HG02885 (cell line): ENCODE measurements around the gene NR1I2.
A peak's percentile ranks its signal among the peaks of the same experiment; 100 is the strongest.

Experiments
- ATAC-seq: cut with Tn5 transposase; IDR thresholded peaks from one replicate; pipeline ENCODE4 v1.9.1; 2021; ENCODE audit warnings: mild to moderate bottlenecking; ENCODE audit not compliant: unreplicated experiment, poor library complexity

The NR1I2 gene

GRCh38 chr3:119817583-119818363 lies 35.9 kb downstream of the NR1I2 start:
- ATAC-seq, result no peak

DNA sequence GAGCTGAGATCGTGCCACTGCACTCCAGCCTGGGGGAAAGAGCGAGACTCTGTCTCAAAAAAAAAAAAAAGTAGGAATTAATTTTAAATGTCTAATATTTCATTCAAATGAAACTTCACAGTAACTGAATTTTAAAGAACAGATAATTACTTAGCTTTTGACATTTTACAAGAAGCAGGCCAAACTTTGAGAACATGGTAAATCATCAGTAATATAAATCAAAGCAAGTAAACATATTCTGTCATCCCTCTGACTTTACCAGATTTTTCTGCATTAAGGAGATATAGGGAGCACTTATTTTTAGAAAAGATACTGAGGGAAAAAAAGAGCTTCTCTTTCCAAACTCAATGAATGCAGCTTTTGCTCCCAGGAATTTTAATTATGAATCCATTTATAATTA lies 37.0 kb downstream of the NR1I2 start:
- ATAC-seq, result no peak

DNA sequence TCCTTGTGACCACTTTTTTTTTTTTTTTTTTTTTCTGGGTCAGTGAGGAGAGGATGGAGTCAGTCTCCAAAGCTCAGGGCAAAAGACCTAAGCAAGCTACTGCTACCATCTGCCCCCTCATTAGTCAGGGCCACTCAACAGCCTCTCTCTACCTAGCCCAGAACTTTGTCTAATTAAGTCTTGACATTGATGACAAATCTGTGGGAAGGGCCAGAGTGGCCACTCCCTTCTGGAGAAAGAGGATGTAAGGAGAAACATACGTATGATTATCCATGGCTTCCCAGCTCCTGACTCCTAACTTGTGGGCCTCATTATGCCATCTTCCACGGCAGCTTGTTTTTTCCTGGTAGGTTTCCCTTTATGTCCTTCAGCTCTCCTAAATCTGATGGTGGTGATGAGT lies 37.9 kb downstream of the NR1I2 start:
- no peak for ATAC-seq

GRCh38 chr3:119825820-119826219 lies 43.9 kb downstream of the NR1I2 start:
- no peak for ATAC-seq

- no peak for ATAC-seq
Observed at GRCh38 chr3:119826711-119827608, 45.1 kb downstream of the NR1I2 start.

DNA sequence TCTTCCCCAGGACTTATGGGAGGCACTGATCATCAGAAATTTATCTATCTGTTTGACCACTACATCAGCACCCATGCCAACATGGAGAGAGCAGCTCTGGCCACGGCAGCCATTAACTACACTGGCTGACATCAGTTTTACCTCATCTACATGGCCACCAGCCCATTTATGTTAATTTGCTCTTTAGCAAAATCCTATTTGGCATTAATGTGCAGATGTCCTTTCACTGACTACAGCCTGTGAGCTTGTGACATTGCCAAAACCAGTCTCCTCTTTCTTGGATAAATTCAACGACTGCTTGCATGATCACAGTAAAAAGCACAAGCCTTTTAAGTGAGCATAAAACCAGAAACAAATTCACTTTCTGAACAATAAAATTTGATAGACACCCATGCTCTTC lies 47.5 kb downstream of the NR1I2 start:
- ATAC-seq, result no peak

- ATAC-seq, result no peak
Observed at GRCh38 chr3:119831022-119831421, 49.1 kb downstream of the NR1I2 start.

GRCh38 chr3:119831941-119832371 lies 50.1 kb downstream of the NR1I2 start:
- ATAC-seq, result no peak

- ATAC-seq, result peak; percentile 45
Observed at GRCh38 chr3:119834754-119835370, 53.0 kb downstream of the NR1I2 start.

DNA sequence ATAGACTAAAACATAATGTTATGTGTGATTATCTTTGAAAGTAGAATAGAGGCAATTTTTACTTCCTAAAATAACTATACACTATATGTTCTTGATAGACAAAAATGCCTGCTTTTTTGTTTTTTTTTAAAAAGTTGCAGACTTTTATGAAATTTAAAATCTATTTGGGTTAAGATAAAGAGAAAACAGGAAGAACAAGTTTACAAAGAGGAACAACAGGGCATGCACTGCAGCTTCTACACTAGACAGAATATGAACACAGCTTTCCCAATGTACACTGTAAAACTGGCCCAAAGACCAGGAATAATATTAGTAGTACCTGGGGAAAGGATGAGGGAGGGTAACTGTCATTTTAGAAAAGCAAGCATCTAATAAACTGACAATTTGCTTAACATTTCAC lies 53.7 kb downstream of the NR1I2 start:
- no peak for ATAC-seq

DNA sequence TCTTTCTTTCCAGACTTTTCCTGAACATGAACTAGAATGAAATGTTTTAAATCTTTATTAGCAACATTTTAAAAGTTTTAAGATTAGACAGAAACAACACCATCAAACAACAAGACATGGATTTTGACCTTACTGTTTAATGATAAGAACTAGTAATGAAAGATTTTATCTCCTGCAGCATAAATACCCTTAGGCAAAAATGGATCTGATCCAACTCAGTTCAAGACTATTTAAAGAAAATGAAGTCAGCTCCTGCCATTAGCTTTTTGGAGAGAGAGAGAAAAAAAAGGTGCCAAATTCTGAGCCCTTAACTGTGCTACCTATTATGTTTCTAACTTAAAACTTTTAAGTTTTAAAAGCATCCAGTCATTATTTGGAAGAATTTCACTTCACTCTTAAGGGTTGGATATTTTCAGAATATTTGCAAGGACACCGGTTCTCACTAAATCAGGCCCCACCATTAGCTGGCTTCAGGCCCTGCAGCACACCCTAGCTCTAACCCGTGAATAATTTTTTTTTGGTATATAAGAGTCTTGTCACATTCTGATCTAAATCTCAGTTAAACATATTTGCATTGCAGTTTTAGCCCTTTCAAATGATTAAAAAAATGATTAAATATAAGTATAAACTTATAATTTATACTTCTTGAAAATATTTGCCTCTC lies 60.0 kb downstream of the NR1I2 start:
- ATAC-seq, result no peak

DNA sequence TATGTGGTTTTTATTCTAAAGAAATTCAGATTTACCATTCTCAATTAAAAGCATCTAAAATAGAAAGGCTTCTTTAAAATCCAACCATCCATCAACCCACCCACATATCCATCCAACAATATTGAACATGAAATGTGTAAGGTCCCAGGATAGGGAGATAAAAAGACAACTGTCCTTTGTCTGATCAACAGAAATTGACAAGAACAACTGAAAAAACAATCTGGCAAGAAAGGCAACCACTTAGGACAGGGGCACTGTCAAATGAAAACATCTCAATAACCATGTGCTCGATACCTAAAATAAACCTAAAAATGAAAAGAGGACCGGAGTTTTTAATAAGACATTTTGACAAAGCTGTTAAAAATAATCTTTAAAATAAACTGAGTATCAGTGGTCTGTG lies 67.2 kb downstream of the NR1I2 start:
- no peak for ATAC-seq

DNA sequence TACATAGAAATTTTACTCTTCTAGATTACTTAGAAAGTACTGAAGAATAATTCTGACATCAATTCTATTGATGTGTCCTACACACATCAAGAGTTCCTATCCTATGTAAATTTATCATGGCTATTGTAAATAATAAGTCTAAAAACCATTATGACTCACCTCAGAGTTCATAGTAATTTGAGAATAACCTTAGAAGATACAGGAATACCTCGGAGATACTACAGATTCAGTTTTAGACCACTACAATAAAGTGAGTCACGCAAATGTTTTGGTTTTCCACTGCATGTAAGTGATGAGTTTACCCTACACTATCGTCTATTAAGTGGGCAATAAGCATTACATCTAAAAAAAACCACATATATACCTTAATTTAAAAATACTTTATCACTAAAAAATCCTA lies 74.8 kb downstream of the NR1I2 start:
- no peak for ATAC-seq

GRCh38 chr3:119858957-119859356 lies 77.1 kb downstream of the NR1I2 start:
- no peak for ATAC-seq

DNA sequence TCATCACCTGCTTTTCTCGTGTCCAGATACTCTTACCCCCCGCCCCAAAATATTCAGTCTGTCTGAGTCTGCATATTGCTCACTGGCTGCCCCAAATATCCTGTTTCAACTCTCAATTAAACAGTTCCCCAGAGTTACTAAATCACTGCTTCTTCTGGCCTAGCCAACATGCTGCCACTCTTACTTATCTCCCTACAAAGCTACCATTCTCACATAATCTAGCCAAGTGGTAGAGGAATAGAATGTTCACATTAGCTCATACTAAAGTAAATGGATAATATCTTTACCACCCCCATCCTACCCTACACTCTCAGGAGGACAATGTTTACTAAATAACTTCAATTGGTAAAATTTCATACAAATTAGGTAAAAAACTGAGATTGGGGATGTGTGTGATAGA lies 77.8 kb downstream of the NR1I2 start:
- ATAC-seq, result no peak

DNA sequence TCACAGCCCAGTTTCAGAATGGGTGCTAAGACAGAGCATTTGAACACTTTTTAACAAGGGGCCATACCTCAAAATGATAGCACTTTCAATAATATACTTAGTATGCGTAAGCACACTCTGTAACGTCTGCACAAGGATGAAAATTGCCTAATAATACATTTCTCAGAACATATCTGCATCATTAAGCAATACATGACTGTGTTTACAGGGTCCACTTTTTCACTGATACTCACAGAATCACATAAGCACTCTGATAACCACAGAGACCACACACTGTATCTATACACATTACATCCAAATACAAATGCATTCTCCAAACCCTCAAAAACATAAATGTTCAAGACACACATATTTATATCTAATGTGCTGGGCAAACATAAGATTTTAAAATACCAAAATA lies 79.8 kb downstream of the NR1I2 start:
- no peak for ATAC-seq

DNA sequence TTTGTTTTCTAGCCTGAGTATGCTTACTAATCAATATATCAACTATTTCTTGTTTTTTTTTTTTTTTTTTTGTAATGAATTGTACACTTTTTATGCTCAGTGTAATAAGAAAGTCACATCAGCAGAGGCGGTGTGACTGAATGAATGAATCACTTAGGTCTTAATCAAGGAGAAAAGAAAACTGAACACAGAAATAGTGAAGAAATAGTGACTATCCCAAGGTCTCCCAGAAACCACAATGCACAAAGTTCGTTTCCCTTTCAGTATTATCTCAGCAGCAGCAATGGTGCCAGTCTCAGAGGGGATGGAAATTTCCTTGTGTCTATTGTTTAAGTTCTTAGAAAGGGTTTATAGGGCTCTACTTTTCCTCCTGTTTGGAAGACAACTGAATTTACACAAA lies 80.7 kb downstream of the NR1I2 start:
- ATAC-seq, result no peak

GRCh38 chr3:119864476-119864875 lies 82.6 kb downstream of the NR1I2 start:
- no peak for ATAC-seq
